HepG2 (cell line): ENCODE results near the gene PRR36. TPM values are rescaled to one million over a fixed set of nuclear protein-coding genes. Genes with fewer than 3 reads are reported as not detected.

Source experiments
- CC2D1A ChIP-seq: sonication (generic); formaldehyde crosslinking; IDR thresholded peaks from 2 replicates; pipeline ENCODE4 v1.8.1; 2023; ENCODE audit warnings: mild to moderate bottlenecking, missing genetic modification reagents
- CCDC6 ChIP-seq: sonication (generic); formaldehyde crosslinking; IDR thresholded peaks from 2 replicates; pipeline ENCODE4 v1.8.1; 2022; ENCODE audit warnings: mild to moderate bottlenecking, missing genetic modification reagents, moderate library complexity
- CHCHD3 ChIP-seq: sonication (generic); formaldehyde crosslinking; IDR thresholded peaks from 2 replicates; pipeline ENCODE4 v1.8.0; 2022; ENCODE audit warnings: mild to moderate bottlenecking, missing genetic modification reagents, moderate library complexity
- CREBL2 ChIP-seq: sonication (generic); formaldehyde crosslinking; IDR thresholded peaks from 2 replicates; pipeline ENCODE4 v1.8.1; 2023; ENCODE audit warnings: missing genetic modification reagents, mild to moderate bottlenecking, borderline replicate concordance
- DR1 ChIP-seq: sonication (generic); formaldehyde crosslinking; IDR thresholded peaks from 2 replicates; pipeline ENCODE4 v1.8.0; 2021; ENCODE audit warnings: mild to moderate bottlenecking, missing genetic modification reagents, inconsistent platforms
- E2F2 ChIP-seq: sonication (generic); formaldehyde crosslinking; IDR thresholded peaks from 2 replicates; pipeline ENCODE4 v1.4.0; 2020; ENCODE audit warnings: missing genetic modification reagents, borderline replicate concordance
- KMT2B ChIP-seq: IDR thresholded peaks from 2 replicates; pipeline ENCODE4 v1.6.1; 2016; ENCODE audit warnings: missing genetic modification reagents, missing compliant biosample characterization
- MBD4 ChIP-seq: IDR thresholded peaks from 2 replicates; pipeline ENCODE4 v1.6.1; 2012; ENCODE audit warnings: low read length, inconsistent platforms, borderline replicate concordance
- MEF2D ChIP-seq: sonication (generic); formaldehyde crosslinking; IDR thresholded peaks from 2 replicates; pipeline ENCODE4 v1.5.1; 2020; ENCODE audit warnings: mild to moderate bottlenecking, missing genetic modification reagents
- NFE2 ChIP-seq: sonication (generic); formaldehyde crosslinking; IDR thresholded peaks from 2 replicates; pipeline ENCODE4 v1.4.0; 2020; ENCODE audit warnings: missing genetic modification reagents
- PRDM15 ChIP-seq: sonication (generic); formaldehyde crosslinking; IDR thresholded peaks from 2 replicates; pipeline ENCODE4 v1.4.0; 2020; ENCODE audit warnings: missing genetic modification reagents
- RFX1 ChIP-seq: fragments of 450-650 bp; IDR thresholded peaks from 2 replicates; pipeline ENCODE4 v1.6.1; 2017
- SP4 ChIP-seq: sonication (generic); formaldehyde crosslinking; IDR thresholded peaks from 2 replicates; pipeline ENCODE4 v1.8.1; 2023; ENCODE audit warnings: mild to moderate bottlenecking, missing genetic modification reagents
- TCF7L2 ChIP-seq: IDR thresholded peaks from 2 replicates; pipeline ENCODE4 v1.6.1; 2011; ENCODE audit warnings: mild to moderate bottlenecking, low read depth, low read length, moderate library complexity
- TRIM22 ChIP-seq: fragments of 450-650 bp; IDR thresholded peaks from 2 replicates; pipeline ENCODE4 v1.6.1; 2017
- U2AF2 ChIP-seq: fragments of 200-400 bp; formaldehyde crosslinking; IDR thresholded peaks from 2 replicates; pipeline ENCODE4 v1.6.1; 2017; ENCODE audit warnings: low read depth, mild to moderate bottlenecking, low read length
- ZBTB26 ChIP-seq: IDR thresholded peaks from 2 replicates; pipeline ENCODE4 v1.6.1; 2016; ENCODE audit warnings: missing compliant biosample characterization, missing genetic modification reagents, borderline replicate concordance
- ZBTB34 ChIP-seq: sonication (generic); formaldehyde crosslinking; IDR thresholded peaks from 2 replicates; pipeline ENCODE4 v1.8.0; 2022; ENCODE audit warnings: mild to moderate bottlenecking, missing genetic modification reagents
- ZFP41 ChIP-seq: sonication (generic); formaldehyde crosslinking; IDR thresholded peaks from 2 replicates; pipeline ENCODE4 v1.4.0; 2020; ENCODE audit warnings: mild to moderate bottlenecking, missing genetic modification reagents, borderline replicate concordance
- ZNF44 ChIP-seq: sonication (generic); formaldehyde crosslinking; IDR thresholded peaks from 2 replicates; pipeline ENCODE4 v1.5.1; 2020; ENCODE audit warnings: mild to moderate bottlenecking, missing genetic modification reagents
- ZNF709 ChIP-seq: sonication (generic); formaldehyde crosslinking; IDR thresholded peaks from 2 replicates; pipeline ENCODE4 v1.5.0; 2020; ENCODE audit warnings: mild to moderate bottlenecking, missing genetic modification reagents
- ZNF737 ChIP-seq: sonication (generic); formaldehyde crosslinking; IDR thresholded peaks from 2 replicates; pipeline ENCODE4 v1.5.0; 2020; ENCODE audit warnings: missing genetic modification reagents, mild to moderate bottlenecking, borderline replicate concordance
- polyA plus RNA-seq, 8 experiments: library from polyadenylated mRNA; depleted of rRNA in 3 of 8; stranded (reverse) in 7 of 8; unstranded in 1 of 8; fragments of >200 nt; fragmentation: Illumina TruSeq in 4 of 8; extraction: Trizol in 4 of 8; gene quantifications; 2 replicates each; pipeline versions ENCODE4 v1.2.1 to v1.2.3, GENCODE V29; 2011 to 2016; ENCODE audit warnings: low read depth in 4 of 8, missing spikeins in 1 of 8, mixed read lengths in 1 of 8; ENCODE audit not compliant: insufficient read depth in 1 of 8
- total RNA-seq, 5 experiments: library from RNA; depleted of rRNA; stranded (reverse); fragments of >200 nt; fragmentation: Illumina TruSeq; extraction: Trizol; gene quantifications; 2 replicates each; pipeline ENCODE4 v1.2.3, GENCODE V29; 2016; ENCODE audit warnings: low read depth in 1 of 5

Gene PRR36
- total and polyA plus RNA-seq, 2 of the 13 experiments (the other 11 are each of a cell fraction or from before 2014, with no cell fraction given): 0.07 to 0.17 TPM

- no peak for TF ChIP-seq TRIM22
- no peak for TF ChIP-seq CREBL2 (CRISPR knock-in tag)
- no peak for TF ChIP-seq RFX1
- no peak for TF ChIP-seq TCF7L2
- peak; percentile 55; the same call in 1 of the 2 replicates for TF ChIP-seq PRDM15 (CRISPR knock-in tag)
- no peak for TF ChIP-seq E2F2 (CRISPR knock-in tag)
- no peak for TF ChIP-seq ZNF44 (CRISPR knock-in tag)
- no peak for TF ChIP-seq ZFP41
- TF ChIP-seq ZNF737 (CRISPR knock-in tag): no peak
- TF ChIP-seq NFE2: no peak
- TF ChIP-seq MBD4: no peak
- TF ChIP-seq DR1: no peak; the same call in 1 of the 2 replicates
- peak; percentile 81; the same call in 1 of the 2 replicates for TF ChIP-seq SP4 (CRISPR knock-in tag)
- no peak for TF ChIP-seq U2AF2
- no peak for TF ChIP-seq CHCHD3 (CRISPR knock-in tag)
- TF ChIP-seq CCDC6 (CRISPR knock-in tag): no peak
- TF ChIP-seq MEF2D (CRISPR knock-in tag): peak; percentile 46; the same call in 1 of the 2 replicates
- TF ChIP-seq CC2D1A (CRISPR knock-in tag): no peak
- no peak; the same call in 1 of the 2 replicates for TF ChIP-seq KMT2B (CRISPR knock-in tag)
- TF ChIP-seq ZBTB34 (CRISPR knock-in tag): no peak
- TF ChIP-seq ZNF709 (CRISPR knock-in tag): no peak
- TF ChIP-seq ZBTB26: no peak
Observed at GRCh38 chr19:7888145-7888825, 14.1 kb upstream of the PRR36 start, which contains the start of gene LRRC8E (continued).
